MM.1S (cell line): ENCODE results near the gene ADCY2.

Experiments
- DNase-seq: peaks from one replicate; pipeline ENCODE4 v3.0.0-alpha.2; 2015
- H2AFZ ChIP-seq: fragments of 300-600 bp; sonication (generic); 2 replicates; pipeline ENCODE4 v1.6.0; 2016; ENCODE audit warnings: antibody characterized with exemption, low read length
- H3F3A ChIP-seq: fragments of 300-600 bp; sonication (generic); 2 replicates; pipeline ENCODE4 v1.6.1; 2016; ENCODE audit warnings: mild to moderate bottlenecking, antibody characterized with exemption, low read length, moderate library complexity, mixed read lengths; ENCODE audit not compliant: insufficient read depth
- H3K27ac ChIP-seq: fragments of 300-600 bp; sonication (generic); 2 replicates; pipeline ENCODE4 v1.5.1; 2016; ENCODE audit warnings: mild to moderate bottlenecking, low read length
- H3K27me3 ChIP-seq: fragments of 300-600 bp; sonication (generic); replicated peaks from 2 replicates; pipeline ENCODE4 v1.6.0; 2016; ENCODE audit warnings: low read length; ENCODE audit not compliant: insufficient read depth
- H3K36me3 ChIP-seq: fragments of 300-600 bp; sonication (generic); replicated peaks from 2 replicates; pipeline ENCODE4 v1.6.1; 2016; ENCODE audit warnings: mild to moderate bottlenecking, low read length, mixed read lengths; ENCODE audit not compliant: insufficient read depth
- H3K4me1 ChIP-seq: fragments of 300-600 bp; sonication (generic); 2 replicates; pipeline ENCODE4 v1.6.1; 2016; ENCODE audit warnings: low read length, mixed read lengths
- H3K4me2 ChIP-seq: fragments of 300-600 bp; sonication (generic); 2 replicates; pipeline ENCODE4 v1.6.0; 2016; ENCODE audit warnings: low read depth, low read length
- H3K4me3 ChIP-seq: fragments of 300-600 bp; sonication (generic); 2 replicates; pipeline ENCODE4 v1.5.1; 2016; ENCODE audit warnings: low read length, mixed read lengths
- H3K79me2 ChIP-seq: fragments of 300-600 bp; sonication (generic); 2 replicates; pipeline ENCODE4 v1.6.1; 2016; ENCODE audit warnings: mixed run types, low read length, mixed read lengths
- H3K9ac ChIP-seq: fragments of 300-600 bp; sonication (generic); 2 replicates; pipeline ENCODE4 v1.6.1; 2016; ENCODE audit warnings: low read length, mixed read lengths
- H3K9me2 ChIP-seq: fragments of 300-600 bp; sonication (generic); replicated peaks from 2 replicates; pipeline ENCODE4 v1.6.1; 2016; ENCODE audit warnings: mild to moderate bottlenecking, low read length, mixed read lengths; ENCODE audit not compliant: insufficient read depth
- H3K9me3 ChIP-seq: fragments of 300-600 bp; sonication (generic); replicated peaks from 2 replicates; pipeline ENCODE4 v1.6.1; 2016; ENCODE audit warnings: mild to moderate bottlenecking, low read length, mixed read lengths; ENCODE audit not compliant: insufficient read depth
- H4K20me1 ChIP-seq: fragments of 300-600 bp; sonication (generic); 2 replicates; pipeline ENCODE4 v1.6.1; 2016; ENCODE audit warnings: mild to moderate bottlenecking, low read length, moderate library complexity, mixed read lengths; ENCODE audit not compliant: insufficient read depth
- EZH2 ChIP-seq: fragments of 300-600 bp; sonication (generic); optimal IDR thresholded peaks from 2 replicates; pipeline ENCODE3; 2017; ENCODE audit warnings: low read depth, mild to moderate bottlenecking, antibody characterized with exemption, low read length, mixed read lengths
- EZH2phosphoT487 ChIP-seq: fragments of 300-600 bp; sonication (generic); IDR thresholded peaks from 2 replicates; pipeline ENCODE4 v1.6.1; 2018; ENCODE audit warnings: antibody characterized with exemption, low read length
- TF ChIP-seq, protein P1 (sequence below): fragments of 300-600 bp; sonication (generic); IDR thresholded peaks from 2 replicates; pipeline ENCODE4 v1.5.1; 2016; ENCODE audit warnings: antibody characterized with exemption, low read length, mixed read lengths

ADCY2 gene

DNA sequence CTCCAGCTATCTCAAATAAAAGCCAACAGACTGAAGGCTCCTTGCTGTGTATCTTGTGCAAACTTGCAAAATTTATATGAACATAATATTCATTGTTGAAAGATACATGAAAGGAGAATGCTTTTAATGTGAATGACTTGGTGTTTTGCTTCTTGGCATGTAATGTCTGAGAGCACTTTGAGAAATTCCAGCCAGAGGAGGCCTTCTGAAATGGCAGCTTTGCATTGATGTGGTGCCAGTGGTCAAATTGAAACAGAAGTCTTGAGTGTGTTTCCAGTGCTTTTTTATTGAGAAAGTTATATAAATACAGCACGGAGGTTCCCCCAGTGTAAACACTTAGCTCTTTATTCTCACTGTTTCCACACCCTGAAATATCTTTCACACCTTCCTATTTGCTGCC is 182.1 kb downstream of the ADCY2 start:
- no peak overlapping the region for H3K27ac ChIP-seq
- H3K9me2 ChIP-seq: no peaks in the 10 kb centered on the region; the same call in 1 of the 2 replicates
- H3K79me2 ChIP-seq: no peaks in the 10 kb centered on the region
- no peak overlapping the region for H3K4me3 ChIP-seq
- H3K27me3 ChIP-seq: no peaks in the 10 kb centered on the region
- no peak overlapping the region for H3K9ac ChIP-seq
- H3K9me3 ChIP-seq: no peaks in the 10 kb centered on the region
- H4K20me1 ChIP-seq: no peaks in the 10 kb centered on the region
- no peaks in the 10 kb centered on the region for H3F3A ChIP-seq
- H2AFZ ChIP-seq: no peak overlapping the region
- H3K36me3 ChIP-seq: no peaks in the 10 kb centered on the region
- H3K4me1 ChIP-seq: no peaks in the 10 kb centered on the region
- H3K4me2 ChIP-seq: no peak overlapping the region
- no peak for DNase-seq
- TF ChIP-seq, protein P1, sequence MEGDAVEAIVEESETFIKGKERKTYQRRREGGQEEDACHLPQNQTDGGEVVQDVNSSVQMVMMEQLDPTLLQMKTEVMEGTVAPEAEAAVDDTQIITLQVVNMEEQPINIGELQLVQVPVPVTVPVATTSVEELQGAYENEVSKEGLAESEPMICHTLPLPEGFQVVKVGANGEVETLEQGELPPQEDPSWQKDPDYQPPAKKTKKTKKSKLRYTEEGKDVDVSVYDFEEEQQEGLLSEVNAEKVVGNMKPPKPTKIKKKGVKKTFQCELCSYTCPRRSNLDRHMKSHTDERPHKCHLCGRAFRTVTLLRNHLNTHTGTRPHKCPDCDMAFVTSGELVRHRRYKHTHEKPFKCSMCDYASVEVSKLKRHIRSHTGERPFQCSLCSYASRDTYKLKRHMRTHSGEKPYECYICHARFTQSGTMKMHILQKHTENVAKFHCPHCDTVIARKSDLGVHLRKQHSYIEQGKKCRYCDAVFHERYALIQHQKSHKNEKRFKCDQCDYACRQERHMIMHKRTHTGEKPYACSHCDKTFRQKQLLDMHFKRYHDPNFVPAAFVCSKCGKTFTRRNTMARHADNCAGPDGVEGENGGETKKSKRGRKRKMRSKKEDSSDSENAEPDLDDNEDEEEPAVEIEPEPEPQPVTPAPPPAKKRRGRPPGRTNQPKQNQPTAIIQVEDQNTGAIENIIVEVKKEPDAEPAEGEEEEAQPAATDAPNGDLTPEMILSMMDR: no peak
- no peak for TF ChIP-seq EZH2phosphoT487
- TF ChIP-seq EZH2: no peak

- no peak for DNase-seq
- Histone ChIP-seq H3K9me3 (no peaks in the 10 kb centered on the region), H3K4me2 (no peak overlapping the region), H3K9me2 (no peaks in the 10 kb centered on the region), H3K36me3 (no peaks in the 10 kb centered on the region), H3F3A (no peaks in the 10 kb centered on the region), H4K20me1 (no peaks in the 10 kb centered on the region), H3K79me2 (no peaks in the 10 kb centered on the region), H3K27ac (no peak overlapping the region), H3K9ac (no peak overlapping the region), H3K4me3 (no peak overlapping the region), H3K4me1 (no peaks in the 10 kb centered on the region), H2AFZ (no peak overlapping the region), H3K27me3 (no peaks in the 10 kb centered on the region)
- TF ChIP-seq EZH2phosphoT487 (no peak), EZH2 (no peak)
- TF ChIP-seq, protein P1: no peak
Measured at GRCh38 chr5:7584749-7585148, 188.8 kb downstream of the ADCY2 start.

DNA sequence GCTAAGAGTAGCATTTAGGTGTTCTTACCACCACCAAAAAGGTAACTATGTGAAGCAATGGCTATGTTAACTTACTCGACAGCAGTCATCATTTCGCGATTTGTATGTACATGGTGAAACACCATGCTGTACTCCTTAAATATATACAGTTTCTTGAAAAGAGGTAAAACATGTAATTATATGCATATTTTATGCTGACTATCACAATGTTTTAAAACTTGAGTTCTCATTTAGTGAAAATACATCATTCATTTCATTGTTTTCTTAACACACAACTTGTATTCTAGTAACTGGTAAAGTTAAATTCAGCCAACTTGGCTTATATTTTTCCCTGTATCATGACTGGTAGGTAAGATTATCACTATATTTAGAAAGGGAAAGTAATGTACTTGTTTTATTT is 189.9 kb downstream of the ADCY2 start:
- no peak overlapping the region for H2AFZ ChIP-seq
- H3K27ac ChIP-seq: no peak overlapping the region
- no peak overlapping the region for H3K4me3 ChIP-seq
- no peaks in the 10 kb centered on the region for H3K36me3 ChIP-seq
- no peaks in the 10 kb centered on the region for H3K79me2 ChIP-seq
- H4K20me1 ChIP-seq: no peaks in the 10 kb centered on the region
- H3K27me3 ChIP-seq: no peaks in the 10 kb centered on the region
- H3K4me1 ChIP-seq: no peaks in the 10 kb centered on the region
- no peaks in the 10 kb centered on the region for H3K9me2 ChIP-seq
- TF ChIP-seq EZH2 (no peak), EZH2phosphoT487 (no peak)
- TF ChIP-seq, protein P1: no peak
- no peaks in the 10 kb centered on the region for H3K9me3 ChIP-seq
- H3K9ac ChIP-seq: no peak overlapping the region
- H3K4me2 ChIP-seq: no peak overlapping the region
- H3F3A ChIP-seq: no peaks in the 10 kb centered on the region
- DNase-seq: no peak

- Histone ChIP-seq H4K20me1 (no peaks in the 10 kb centered on the region), H3K9me3 (no peaks in the 10 kb centered on the region), H3K9me2 (no peaks in the 10 kb centered on the region), H3K27me3 (no peaks in the 10 kb centered on the region), H3K4me2 (no peak overlapping the region), H3K9ac (no peak overlapping the region), H3F3A (no peaks in the 10 kb centered on the region), H3K4me1 (no peaks in the 10 kb centered on the region), H3K79me2 (no peaks in the 10 kb centered on the region), H2AFZ (no peak overlapping the region), H3K27ac (no peak overlapping the region), H3K4me3 (no peak overlapping the region), H3K36me3 (no peaks in the 10 kb centered on the region)
- TF ChIP-seq EZH2phosphoT487 (no peak), EZH2 (no peak)
- TF ChIP-seq, protein P1: no peak
- DNase-seq: no peak
Measured at GRCh38 chr5:7586480-7586879, 190.5 kb downstream of the ADCY2 start.
